Measurements from ENCODE around the gene GABRA6. TPM values are rescaled to one million over a fixed set of nuclear protein-coding genes. Genes with fewer than 3 reads are reported as not detected.

The GABRA6 gene
- total RNA-seq, 1 donor: not detected

DNA sequence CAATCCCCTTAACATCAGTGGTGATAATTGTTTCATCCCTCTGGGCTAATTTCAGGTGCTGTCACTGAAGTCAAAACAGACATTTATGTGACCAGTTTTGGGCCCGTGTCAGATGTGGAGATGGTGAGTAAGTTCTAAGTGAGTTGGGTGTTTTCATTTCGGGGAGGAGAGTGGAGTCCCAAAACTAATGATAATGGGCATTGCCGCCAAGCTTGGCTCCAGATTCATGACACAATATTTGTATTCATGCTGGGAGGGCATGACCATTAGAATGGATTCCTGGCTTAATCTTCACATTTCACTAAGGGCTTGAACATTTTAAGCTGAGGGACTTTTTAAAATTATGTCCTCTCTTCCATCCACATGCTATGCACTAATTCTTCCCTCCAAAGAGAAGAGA, 1.4 kb downstream of the GABRA6 start:
- no peaks in the 10 kb centered on the region for H3K79me2 ChIP-seq (ENCODE audit: insufficient read depth, low read length)
- no peak overlapping the region for H3K27ac ChIP-seq (ENCODE audit: low read depth, low read length)
- TF ChIP-seq, protein P1, sequence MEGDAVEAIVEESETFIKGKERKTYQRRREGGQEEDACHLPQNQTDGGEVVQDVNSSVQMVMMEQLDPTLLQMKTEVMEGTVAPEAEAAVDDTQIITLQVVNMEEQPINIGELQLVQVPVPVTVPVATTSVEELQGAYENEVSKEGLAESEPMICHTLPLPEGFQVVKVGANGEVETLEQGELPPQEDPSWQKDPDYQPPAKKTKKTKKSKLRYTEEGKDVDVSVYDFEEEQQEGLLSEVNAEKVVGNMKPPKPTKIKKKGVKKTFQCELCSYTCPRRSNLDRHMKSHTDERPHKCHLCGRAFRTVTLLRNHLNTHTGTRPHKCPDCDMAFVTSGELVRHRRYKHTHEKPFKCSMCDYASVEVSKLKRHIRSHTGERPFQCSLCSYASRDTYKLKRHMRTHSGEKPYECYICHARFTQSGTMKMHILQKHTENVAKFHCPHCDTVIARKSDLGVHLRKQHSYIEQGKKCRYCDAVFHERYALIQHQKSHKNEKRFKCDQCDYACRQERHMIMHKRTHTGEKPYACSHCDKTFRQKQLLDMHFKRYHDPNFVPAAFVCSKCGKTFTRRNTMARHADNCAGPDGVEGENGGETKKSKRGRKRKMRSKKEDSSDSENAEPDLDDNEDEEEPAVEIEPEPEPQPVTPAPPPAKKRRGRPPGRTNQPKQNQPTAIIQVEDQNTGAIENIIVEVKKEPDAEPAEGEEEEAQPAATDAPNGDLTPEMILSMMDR (IDR thresholded peaks at IDR 0.05; ENCODE audit: extremely low read depth, low read depth, low read length): no peak
- H3K4me2 ChIP-seq (ENCODE audit: insufficient read depth, low read length): no peak overlapping the region
- H3K36me3 ChIP-seq (ENCODE audit: insufficient read depth, low read length): no peaks in the 10 kb centered on the region
- peaks cover 2% of the 10 kb centered on the region for H3K9me3 ChIP-seq (ENCODE audit: low read depth, low read length)
- DNase-seq (ENCODE audit: insufficient read length, low spot score, missing footprints): no peak
- H3K4me3 ChIP-seq (ENCODE audit: insufficient read depth, low read length): no peak overlapping the region
- H3K4me1 ChIP-seq (ENCODE audit: insufficient read depth, low read length): no peaks in the 10 kb centered on the region
- no peak overlapping the region for H2AFZ ChIP-seq (ENCODE audit: low read length)
- no peaks in the 10 kb centered on the region for H4K20me1 ChIP-seq (ENCODE audit: insufficient read depth, low read length)
- no peaks in the 10 kb centered on the region for H3K27me3 ChIP-seq (ENCODE audit: insufficient read depth, low read length)

DNA sequence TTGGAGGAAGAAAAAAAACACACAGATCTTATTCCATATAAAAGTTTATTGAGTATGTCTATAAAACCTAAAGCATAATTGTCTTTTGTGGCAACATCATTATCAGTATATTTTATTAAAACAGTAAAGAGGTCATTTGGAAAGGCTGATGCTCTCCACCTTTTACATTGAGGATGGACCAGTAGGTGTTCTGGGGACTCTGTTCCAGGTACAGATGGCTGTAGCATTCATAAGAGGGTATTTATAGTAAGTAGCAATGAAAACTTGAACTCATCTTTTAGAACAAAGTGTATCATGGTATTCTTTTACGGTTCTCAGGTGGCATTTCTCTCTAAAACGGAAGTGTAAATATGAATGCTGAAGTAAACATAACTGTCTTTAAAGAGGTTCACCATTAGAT, 1.8 kb downstream of the GABRA6 start:
- Histone ChIP-seq H3K79me2 (ENCODE audit: insufficient read depth, low read length) (no peaks in the 10 kb centered on the region), H3K27ac (ENCODE audit: low read depth, low read length) (no peak overlapping the region), H3K36me3 (ENCODE audit: insufficient read depth, low read length) (no peaks in the 10 kb centered on the region), H3K4me3 (ENCODE audit: insufficient read depth, low read length) (no peak overlapping the region), H4K20me1 (ENCODE audit: insufficient read depth, low read length) (no peaks in the 10 kb centered on the region), H3K9me3 (ENCODE audit: low read depth, low read length) (peaks cover 2% of the 10 kb centered on the region), H2AFZ (ENCODE audit: low read length) (no peak overlapping the region), H3K4me2 (ENCODE audit: insufficient read depth, low read length) (no peak overlapping the region), H3K27me3 (ENCODE audit: insufficient read depth, low read length) (no peaks in the 10 kb centered on the region), H3K4me1 (ENCODE audit: insufficient read depth, low read length) (no peaks in the 10 kb centered on the region)
- DNase-seq (ENCODE audit: insufficient read length, low spot score, missing footprints): no peak
- TF ChIP-seq, protein P1 (IDR thresholded peaks at IDR 0.05; ENCODE audit: extremely low read depth, low read depth, low read length): no peak

DNA sequence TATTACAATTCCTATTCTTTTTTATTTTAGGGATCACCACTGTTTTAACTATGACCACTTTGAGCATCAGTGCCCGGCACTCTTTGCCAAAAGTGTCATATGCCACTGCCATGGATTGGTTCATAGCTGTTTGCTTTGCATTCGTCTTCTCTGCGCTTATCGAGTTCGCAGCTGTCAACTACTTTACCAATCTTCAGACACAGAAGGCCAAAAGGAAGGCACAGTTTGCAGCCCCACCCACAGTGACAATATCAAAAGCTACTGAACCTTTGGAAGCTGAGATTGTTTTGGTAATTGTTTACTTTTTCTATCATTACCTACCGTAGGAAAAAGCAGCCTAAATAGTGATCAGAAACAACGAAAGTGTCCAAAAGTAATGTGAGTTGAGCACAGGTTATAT, 6.4 kb downstream of the GABRA6 start:
- Histone ChIP-seq H4K20me1 (ENCODE audit: insufficient read depth, low read length) (no peaks in the 10 kb centered on the region), H3K79me2 (ENCODE audit: insufficient read depth, low read length) (no peaks in the 10 kb centered on the region), H3K27me3 (ENCODE audit: insufficient read depth, low read length) (no peaks in the 10 kb centered on the region), H3K36me3 (ENCODE audit: insufficient read depth, low read length) (no peaks in the 10 kb centered on the region), H3K27ac (ENCODE audit: low read depth, low read length) (no peak overlapping the region), H3K4me3 (ENCODE audit: insufficient read depth, low read length) (no peak overlapping the region), H3K9me3 (ENCODE audit: low read depth, low read length) (no peaks in the 10 kb centered on the region), H3K4me2 (ENCODE audit: insufficient read depth, low read length) (no peak overlapping the region), H3K4me1 (ENCODE audit: insufficient read depth, low read length) (no peaks in the 10 kb centered on the region), H2AFZ (ENCODE audit: low read length) (no peak overlapping the region)
- TF ChIP-seq, protein P1 (IDR thresholded peaks at IDR 0.05; ENCODE audit: extremely low read depth, low read depth, low read length): no peak
- DNase-seq (ENCODE audit: insufficient read length, low spot score, missing footprints): no peak

DNA sequence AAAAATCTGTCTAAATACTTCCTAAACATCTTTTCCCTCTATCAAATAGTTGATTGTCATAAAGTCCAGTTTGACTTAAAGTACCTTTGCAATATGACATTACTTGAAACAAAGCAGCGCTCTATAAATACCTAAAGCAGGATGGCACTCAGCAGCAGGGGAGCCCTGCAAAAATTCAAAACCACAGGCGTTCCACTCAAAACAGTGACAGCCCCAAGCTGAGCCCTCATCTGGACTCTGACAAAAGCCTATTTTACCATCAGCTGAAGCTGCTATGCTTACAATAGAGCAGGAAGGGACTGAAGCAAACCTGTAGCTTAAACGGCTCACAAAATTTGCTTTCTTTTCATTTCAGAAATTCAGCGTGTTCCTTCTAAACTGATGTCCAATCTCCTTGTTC, 11.5 kb downstream of the GABRA6 start:
- Histone ChIP-seq H3K79me2 (ENCODE audit: insufficient read depth, low read length) (no peaks in the 10 kb centered on the region), H2AFZ (ENCODE audit: low read length) (no peak overlapping the region), H3K4me3 (ENCODE audit: insufficient read depth, low read length) (no peak overlapping the region), H3K27me3 (ENCODE audit: insufficient read depth, low read length) (no peaks in the 10 kb centered on the region), H4K20me1 (ENCODE audit: insufficient read depth, low read length) (no peaks in the 10 kb centered on the region), H3K4me1 (ENCODE audit: insufficient read depth, low read length) (no peaks in the 10 kb centered on the region), H3K27ac (ENCODE audit: low read depth, low read length) (no peak overlapping the region), H3K4me2 (ENCODE audit: insufficient read depth, low read length) (no peak overlapping the region), H3K9me3 (ENCODE audit: low read depth, low read length) (peaks cover 2% of the 10 kb centered on the region), H3K36me3 (ENCODE audit: insufficient read depth, low read length) (no peaks in the 10 kb centered on the region)
- DNase-seq (ENCODE audit: insufficient read length, low spot score, missing footprints): no peak
- TF ChIP-seq, protein P1 (IDR thresholded peaks at IDR 0.05; ENCODE audit: extremely low read depth, low read depth, low read length): no peak
